ENCODE results near the gene MRPL32.

Gene MRPL32

DNA sequence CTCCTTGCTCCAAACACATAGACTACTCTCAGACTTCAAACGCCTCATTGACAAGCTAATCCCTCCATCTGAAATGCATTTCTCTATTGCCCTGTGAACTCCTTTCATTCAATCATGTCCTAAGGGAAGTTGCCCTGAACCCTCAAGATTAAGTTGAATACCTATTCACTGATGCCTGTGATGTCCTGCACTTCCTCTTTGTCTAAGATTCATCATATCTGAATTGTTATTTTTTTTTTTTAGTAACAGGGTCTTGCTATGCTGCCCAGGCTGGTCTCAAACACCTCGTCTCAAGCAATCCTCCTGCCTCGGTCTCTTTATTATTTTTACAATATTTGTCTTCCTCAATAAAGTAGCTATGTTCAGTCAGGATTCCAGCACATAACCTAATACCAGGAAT is 3.4 kb upstream of the MRPL32 start:
- no peak for DNase-seq

DNA sequence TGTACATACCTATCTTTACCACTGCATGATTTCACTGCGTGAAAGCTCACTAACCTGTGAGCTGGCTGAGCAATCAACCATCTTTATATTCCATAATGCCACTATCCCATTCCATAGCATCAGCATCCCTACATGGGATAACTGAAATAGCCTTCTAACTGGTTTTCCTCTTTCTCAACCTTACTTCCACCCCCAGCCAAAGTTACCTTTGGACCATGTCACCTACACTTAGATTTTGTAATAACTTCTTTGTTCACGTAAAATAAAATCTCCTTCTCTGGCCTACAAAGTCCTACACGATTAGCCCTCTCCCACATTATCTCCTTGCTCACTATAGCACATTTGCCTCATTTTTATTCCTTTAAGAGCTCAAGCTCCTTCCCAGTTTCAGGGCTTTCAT is 2.7 kb upstream of the MRPL32 start:
- DNase-seq: no peak

GRCh38 chr7:42930889-42931288 is 1.3 kb upstream of the MRPL32 start:
- no peak for DNase-seq

DNA sequence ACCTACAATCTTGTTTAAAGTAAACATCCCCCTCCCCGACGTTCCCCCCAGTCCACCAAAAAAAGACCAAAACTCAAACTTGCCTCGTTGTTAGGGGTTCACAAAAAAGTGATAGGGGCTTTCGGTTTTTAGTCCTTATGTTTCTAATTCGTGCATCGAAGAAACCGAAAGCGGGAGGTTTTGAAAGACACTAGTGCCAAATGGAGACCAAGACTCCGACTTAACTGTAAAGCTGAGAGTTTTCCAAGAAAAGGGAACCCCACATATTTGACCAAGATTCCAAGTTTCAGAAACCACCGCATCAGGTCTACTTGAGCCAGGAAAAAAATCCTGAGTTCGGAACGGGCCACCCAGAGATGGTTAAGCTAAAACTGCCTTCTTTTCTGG is 736 bp upstream of the MRPL32 start:
- no peak for DNase-seq

GRCh38 chr7:42932811-42933591 is 825 bp downstream of the MRPL32 start:
- DNase-seq: peak; percentile 15

DNA sequence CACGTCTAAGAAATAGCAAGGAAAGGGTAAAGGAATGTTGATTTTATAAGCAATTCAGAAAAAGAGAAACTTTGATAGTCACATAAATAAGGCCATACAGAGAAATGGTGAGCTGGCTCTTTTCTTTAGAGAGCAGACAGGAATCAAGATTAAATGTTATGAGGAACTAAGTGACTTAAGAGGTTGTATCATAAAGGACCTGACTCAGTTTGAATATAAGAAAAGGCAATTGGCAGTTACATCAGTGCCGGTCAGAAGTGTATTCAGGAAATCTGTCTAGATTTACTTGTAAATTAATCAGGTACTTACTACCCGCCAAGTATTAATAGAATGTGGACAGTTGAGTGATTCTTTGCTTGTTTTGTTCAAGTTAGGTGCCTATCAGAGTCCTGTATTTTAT is 2.1 kb downstream of the MRPL32 start:
- no peak for DNase-seq

DNA sequence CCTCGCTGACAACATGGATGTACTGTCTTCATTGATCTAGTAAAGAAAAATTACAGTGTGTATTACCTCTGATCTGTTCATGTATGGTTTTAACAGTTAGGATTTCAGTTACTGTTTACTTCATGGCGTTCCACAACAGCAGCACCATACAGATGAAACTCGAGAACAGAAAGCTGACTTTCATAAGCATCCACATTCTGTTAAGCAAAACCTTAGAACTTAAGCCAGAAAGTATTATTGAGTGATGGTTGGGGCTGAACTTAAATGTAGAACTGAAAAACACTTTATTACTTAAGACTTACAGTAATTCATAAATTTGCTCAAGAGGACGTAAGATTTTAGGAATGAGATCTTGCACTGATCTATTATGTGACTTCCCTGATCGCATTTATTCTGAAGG is 3.7 kb downstream of the MRPL32 start:
- no peak for DNase-seq

GRCh38 chr7:42939457-42940240 is 7.5 kb downstream of the MRPL32 start:
- no peak for DNase-seq

DNA sequence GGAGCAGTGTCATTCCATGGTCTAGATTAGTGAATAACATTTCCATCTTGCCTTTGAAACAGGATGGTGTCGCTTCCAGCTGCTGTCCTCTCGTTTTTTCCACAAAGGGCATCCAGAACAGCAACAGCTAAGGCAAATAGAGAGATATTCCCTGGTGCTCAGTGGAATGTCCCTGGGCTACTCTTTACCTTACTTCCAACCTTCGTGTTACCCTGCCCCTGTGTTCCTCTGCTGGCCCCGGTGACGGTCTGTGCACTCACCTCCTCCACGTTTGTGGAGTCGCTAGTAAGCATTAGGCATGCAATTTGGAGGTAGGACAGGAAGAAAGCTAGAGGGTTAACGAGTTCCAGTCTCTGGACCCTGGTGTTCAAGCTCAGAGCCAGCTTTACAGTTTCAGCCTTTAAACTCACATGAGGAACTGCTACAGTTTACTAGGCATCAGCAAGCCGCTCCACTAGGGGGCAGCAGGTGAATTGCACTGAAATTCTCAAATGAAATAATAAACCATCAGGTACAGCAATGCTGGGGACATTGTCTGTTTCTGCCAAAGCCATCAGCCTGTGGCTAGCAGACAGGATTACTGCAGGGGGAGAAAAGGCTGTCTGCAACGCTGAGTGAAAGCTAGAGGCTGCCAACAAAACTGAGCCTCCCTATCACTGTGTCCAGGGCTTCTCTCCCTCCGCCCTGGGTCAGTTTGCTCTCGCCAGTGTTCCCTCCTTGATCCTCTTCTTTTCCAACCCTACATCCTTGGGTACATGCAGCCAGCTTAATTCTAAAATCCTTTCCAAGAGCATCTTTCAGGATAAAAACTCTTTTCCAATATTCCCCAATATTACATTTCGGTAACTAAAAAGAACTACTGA is 9.0 kb downstream of the MRPL32 start:
- DNase-seq: peak; percentile 67

GRCh38 chr7:42945821-42946626 is 13.8 kb downstream of the MRPL32 start:
- DNase-seq: no peak

DNA sequence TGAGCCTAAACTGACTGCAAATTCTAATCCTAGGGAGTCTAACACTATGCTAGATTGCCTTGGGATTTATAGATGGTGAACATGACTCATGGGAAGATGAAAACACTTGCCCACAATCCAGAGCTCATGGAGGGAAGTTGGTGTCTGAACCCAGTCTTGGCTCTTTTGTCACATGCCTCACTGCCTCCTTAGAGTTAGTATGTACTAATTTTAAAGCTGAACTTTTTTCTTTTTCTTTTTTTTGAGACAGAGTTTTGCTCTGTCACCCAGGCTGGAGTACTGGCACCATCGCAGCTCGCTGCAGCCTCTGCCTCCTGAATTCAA is 14.4 kb downstream of the MRPL32 start:
- no peak for DNase-seq

GRCh38 chr7:42947521-42947920 is 15.3 kb downstream of the MRPL32 start:
- no peak for DNase-seq

- no peak for DNase-seq
Observed at GRCh38 chr7:42950417-42950816, 18.2 kb downstream of the MRPL32 start.

DNA sequence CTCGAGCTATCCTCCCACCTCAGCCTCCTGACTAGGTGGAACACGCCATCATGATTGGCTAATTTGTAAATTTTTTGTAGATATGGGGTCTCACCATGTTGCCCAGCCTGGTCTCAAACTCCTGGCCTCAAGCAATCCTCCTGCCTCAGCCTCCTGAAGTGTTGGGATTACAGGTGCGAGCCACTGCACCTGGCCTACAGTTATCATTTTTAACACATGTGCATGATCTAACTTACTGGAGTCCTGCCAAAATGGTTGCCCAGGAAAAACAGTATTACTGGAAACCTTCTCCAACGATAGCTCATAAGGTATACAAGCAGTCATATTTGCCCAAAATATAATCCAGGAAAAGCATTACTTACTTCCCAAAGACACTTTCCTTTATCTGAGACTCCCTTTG is 20.2 kb downstream of the MRPL32 start:
- no peak for DNase-seq

DNA sequence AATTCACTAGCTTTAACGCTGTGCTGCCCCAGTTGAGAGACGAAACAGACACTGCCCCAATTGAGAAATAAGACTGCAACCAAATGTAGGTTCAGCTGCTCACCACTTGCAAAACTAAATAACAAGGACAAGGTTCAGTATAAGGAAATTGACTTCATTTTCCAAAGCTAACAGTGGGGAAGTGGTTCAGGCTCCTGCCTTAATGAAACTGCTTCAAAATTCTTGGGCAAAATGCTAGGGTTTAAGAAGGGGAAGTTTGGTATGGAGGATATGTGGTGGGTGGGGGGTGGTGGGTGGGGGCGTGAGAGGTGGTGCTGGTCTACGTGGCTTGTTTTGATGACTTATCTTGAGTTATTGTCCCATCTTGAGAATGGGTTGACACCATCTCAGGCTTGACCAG is 21.8 kb downstream of the MRPL32 start:
- no peak for DNase-seq

- DNase-seq: no peak
Observed at GRCh38 chr7:42956062-42956461, 23.9 kb downstream of the MRPL32 start.

- DNase-seq: no peak
Observed at GRCh38 chr7:42959549-42959948, 27.4 kb downstream of the MRPL32 start.

DNA sequence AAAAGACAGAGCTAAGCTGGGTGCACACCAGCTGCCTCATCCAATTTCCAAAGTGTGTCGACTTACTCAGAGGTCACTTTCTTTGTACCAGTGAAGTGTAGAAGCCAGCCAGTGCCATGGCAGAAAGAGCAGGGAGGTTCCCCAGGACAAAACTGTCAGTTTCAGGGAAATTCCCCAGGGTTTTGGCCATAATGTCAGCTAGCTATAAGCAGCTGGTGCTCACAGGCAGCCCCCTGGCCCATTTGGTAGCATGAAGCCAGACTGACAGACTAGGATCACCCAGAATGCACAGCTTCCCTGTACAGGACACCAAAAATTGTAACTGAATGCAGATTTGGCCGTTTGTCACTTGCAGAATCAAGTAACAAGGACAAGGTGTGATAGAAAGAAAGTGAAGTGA is 28.6 kb downstream of the MRPL32 start:
- DNase-seq: no peak

DNA sequence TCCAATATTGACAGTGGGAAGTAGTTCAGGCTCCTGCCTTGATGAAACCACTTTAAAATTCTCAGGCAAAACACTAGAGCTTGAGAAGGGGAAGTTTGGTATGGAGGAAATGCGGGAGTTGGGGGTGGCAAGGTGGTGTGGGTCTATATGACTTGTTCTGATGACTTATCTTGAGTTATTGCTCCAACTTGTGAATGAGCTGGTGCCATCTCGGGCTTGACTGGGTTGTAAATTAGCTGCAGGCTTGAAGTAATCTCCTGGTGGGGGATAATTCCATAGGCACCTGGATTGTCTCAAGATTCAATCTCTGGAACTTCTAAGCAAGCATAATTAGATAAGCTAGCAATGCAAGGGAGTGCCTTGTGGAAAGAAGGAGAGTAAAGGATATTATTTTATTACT is 29.0 kb downstream of the MRPL32 start:
- DNase-seq: no peak

GRCh38 chr7:42964293-42964692 is 32.1 kb downstream of the MRPL32 start:
- DNase-seq: no peak

- no peak for DNase-seq
Observed at GRCh38 chr7:42964849-42965805, 33.0 kb downstream of the MRPL32 start.

DNA sequence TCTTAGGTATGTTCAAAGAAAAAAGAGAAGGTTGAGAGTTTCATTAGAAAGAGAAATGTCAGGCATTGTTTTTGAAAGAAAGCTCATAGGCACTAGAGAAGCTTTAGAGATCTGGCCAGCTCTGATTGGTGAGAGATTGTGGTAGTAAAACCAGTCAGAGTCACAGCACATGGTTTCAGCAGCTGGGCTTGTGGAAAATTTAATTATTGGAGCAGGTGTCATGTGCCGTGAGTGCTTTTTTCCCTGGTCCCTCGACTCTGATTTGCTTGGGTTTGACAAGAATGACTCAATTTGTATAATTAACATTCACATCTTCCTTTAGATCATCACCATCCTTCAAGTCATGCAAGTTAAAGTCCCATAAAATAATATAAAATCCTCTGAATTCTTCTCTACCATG is 35.2 kb downstream of the MRPL32 start:
- no peak for DNase-seq

Measured in NCI-H1105 treated with DMSO at 0.1 percent for 48 hours (cell line).